ENCODE measurements around the gene GPC5. TPM values are rescaled to one million over a fixed set of nuclear protein-coding genes. Genes with fewer than 3 reads are reported as not detected.

Gene GPC5
- total and polyA plus RNA-seq, 9 of the 15 experiments (the other 6 are each of a cell fraction or from before 2014, with no cell fraction given), result 0.18 to 0.27 TPM; not detected in 7

- no peak for FAIRE-seq
- no peak overlapping the region for H2AFZ ChIP-seq (ENCODE audit: low read depth, low read length)
- H3K4me1 ChIP-seq (replicated peaks in 1 of 2; ENCODE audit: control insufficient read depth in 2 of 2, insufficient read depth in 2 of 2, low read length in 2 of 2), result no peaks in the 10 kb centered on the region
- ATAC-seq, result no peak
- ChIA-PET CTCF (ENCODE audit: low intra/inter-chr PET ratio) (no interaction called here), POLR2A (no interaction called here)
- no peak for TF ChIP-seq ELK1 (CRISPR knock-in tag; IDR thresholded peaks at IDR 0.05)
- no peak overlapping the region for H3K27ac ChIP-seq (ENCODE audit: extremely low read depth, low read depth, low read length)
- H3K9ac ChIP-seq (ENCODE audit: insufficient read depth in 1 of 2, low read depth in 2 of 2, low read length in 2 of 2), result no peak overlapping the region
- no peaks in the 10 kb centered on the region for H4K20me1 ChIP-seq (replicated peaks; ENCODE audit: control insufficient read depth, insufficient read depth, low read length)
- H3K27me3 ChIP-seq (ENCODE audit: control insufficient read depth in 2 of 2, insufficient read depth in 2 of 2, low read length in 2 of 2), result no peaks in the 10 kb centered on the region
- H3K9me1 ChIP-seq (ENCODE audit: control insufficient read depth, insufficient read depth, low read length), result no peaks in the 10 kb centered on the region
- H3K4me3 ChIP-seq, result no peak overlapping the region
- in situ Hi-C loops (cut with MboI) (no loop called here), intact Hi-C loops (cut with micrococcal nuclease) (no loop called here)
- H3K4me2 ChIP-seq (ENCODE audit: insufficient read depth, low read length), result no peak overlapping the region
- H3K79me2 ChIP-seq (ENCODE audit: control insufficient read depth, insufficient read depth, low read length), result no peaks in the 10 kb centered on the region
- DNase-seq (ENCODE audit: extremely low read depth in 1 of 4, low spot score in 3 of 4), result no peak
- H3K9me3 ChIP-seq (replicated peaks; ENCODE audit: control insufficient read depth, insufficient read depth, low read depth, low read length), result no peaks in the 10 kb centered on the region
- BruUV-seq (replicated peaks), result no TSS peak
- no peaks in the 10 kb centered on the region for H3K36me3 ChIP-seq (ENCODE audit: control insufficient read depth, insufficient read depth, low read length)
Observed at GRCh38 chr13:92054389-92054788, 656.0 kb downstream of the GPC5 start.

GRCh38 chr13:92074658-92075057 lies 676.2 kb downstream of the GPC5 start:
- in situ Hi-C loops (cut with MboI), result no loop called here
- no peaks in the 10 kb centered on the region for H3K36me3 ChIP-seq (ENCODE audit: control insufficient read depth, insufficient read depth, low read length)
- TF ChIP-seq RAD21 (CRISPR knock-in tag; conservative IDR thresholded peaks at IDR 0.05 in 1 of 2, IDR thresholded peaks at IDR 0.05 in 1 of 2), result peak in 1 of 2 experiments; percentile 30; a peak in 1 of 4 replicates
- TF ChIP-seq RNF2 (IDR thresholded peaks at IDR 0.05), result no peak
- no peak overlapping the region for H3K4me2 ChIP-seq (ENCODE audit: insufficient read depth, low read length)
- no peak overlapping the region for H3K27ac ChIP-seq (ENCODE audit: extremely low read depth, low read depth, low read length)
- no peaks in the 10 kb centered on the region for H4K20me1 ChIP-seq (replicated peaks; ENCODE audit: control insufficient read depth, insufficient read depth, low read length)
- FAIRE-seq (no peak), ATAC-seq (no peak), DNase-seq (ENCODE audit: extremely low read depth in 1 of 4, low spot score in 3 of 4) (peak in 1 of 4 experiments; percentile 1)
- H3K27me3 ChIP-seq (ENCODE audit: control insufficient read depth in 2 of 2, insufficient read depth in 2 of 2, low read length in 2 of 2), result no peaks in the 10 kb centered on the region
- no TSS peak for BruUV-seq (replicated peaks)
- no peaks in the 10 kb centered on the region for H3K79me2 ChIP-seq (ENCODE audit: control insufficient read depth, insufficient read depth, low read length)
- H3K9ac ChIP-seq (ENCODE audit: insufficient read depth in 1 of 2, low read depth in 2 of 2, low read length in 2 of 2), result no peak overlapping the region
- WGBS (ENCODE audit: insufficient coverage, low coverage, missing lambda C conversion rate), result 6% methylated on average over 4 of the region's 4 CpGs
- no peaks in the 10 kb centered on the region for H3K9me3 ChIP-seq (replicated peaks; ENCODE audit: control insufficient read depth, insufficient read depth, low read depth, low read length)
- H3K4me3 ChIP-seq, result no peak overlapping the region
- H2AFZ ChIP-seq (ENCODE audit: low read depth, low read length), result no peak overlapping the region
- H3K4me1 ChIP-seq (replicated peaks in 1 of 2; ENCODE audit: control insufficient read depth in 2 of 2, insufficient read depth in 2 of 2, low read length in 2 of 2), result no peaks in the 10 kb centered on the region
- intact Hi-C loops (cut with micrococcal nuclease), result no loop called here
- ChIA-PET POLR2A (no interaction called here), CTCF (ENCODE audit: low intra/inter-chr PET ratio) (no interaction called here)
- H3K9me1 ChIP-seq (ENCODE audit: control insufficient read depth, insufficient read depth, low read length), result no peaks in the 10 kb centered on the region
